H1 (cell line): ENCODE results near the gene NIPAL3. TPM values are rescaled to one million over a fixed set of nuclear protein-coding genes. Genes with fewer than 3 reads are reported as not detected.

ENCODE experiments used
- CTCF ChIA-PET: fragments of 300-600 bp; sonication (Branson Sonifier 250); formaldehyde crosslinking; loops from one replicate; lab custom pipeline; 2021; ENCODE audit not compliant: partially characterized antibody; lab: Charles Lee
- POLR2A ChIA-PET: fragments of 300-600 bp; sonication (Branson Sonifier 250); formaldehyde crosslinking; loops from one replicate; lab custom pipeline; 2021; ENCODE audit warnings: inconsistent platforms; ENCODE audit not compliant: partially characterized antibody; lab: Charles Lee
- DNase-seq, 2 experiments: peaks; one replicate each; pipeline versions ENCODE4 v3.0.0 to v3.0.0-alpha.2; 2010 to 2022; ENCODE audit warnings: low spot score in 2 of 2, low read depth in 1 of 2, mixed read lengths in 1 of 2
- FAIRE-seq: peaks from 2 replicates; lab custom pipeline; 2011; peaks lifted over from hg19 to GRCh38; lab: Jason Lieb, UNC
- H2AFZ ChIP-seq: 2 replicates; pipeline ENCODE4 v1.8.1; 2012; ENCODE audit warnings: low read length, inconsistent platforms
- H2AK5ac ChIP-seq: 2 replicates; pipeline ENCODE4 v1.6.1; 2013; ENCODE audit warnings: low read depth, low read length
- H2BK120ac ChIP-seq: replicated peaks from 2 replicates; pipeline ENCODE3; 2013; ENCODE audit warnings: low read depth, low read length, inconsistent platforms
- H2BK12ac ChIP-seq: 2 replicates; pipeline ENCODE4 v1.6.1; 2013; ENCODE audit warnings: low read depth, low read length
- H2BK15ac ChIP-seq: 2 replicates; pipeline ENCODE4 v1.6.1; 2013; ENCODE audit warnings: low read length
- H2BK20ac ChIP-seq: 2 replicates; pipeline ENCODE4 v1.6.1; 2013; ENCODE audit warnings: low read length
- H2BK5ac ChIP-seq: 2 replicates; pipeline ENCODE4 v1.6.1; 2013; ENCODE audit warnings: low read depth, low read length
- H3K14ac ChIP-seq: 2 replicates; pipeline ENCODE4 v1.6.1; 2013; ENCODE audit warnings: inconsistent platforms; ENCODE audit not compliant: insufficient read length
- H3K18ac ChIP-seq: 2 replicates; pipeline ENCODE4 v1.6.1; 2013; ENCODE audit warnings: low read length; ENCODE audit errors: extremely low read depth
- H3K23ac ChIP-seq: 2 replicates; pipeline ENCODE4 v1.6.1; 2013; ENCODE audit warnings: inconsistent platforms; ENCODE audit not compliant: insufficient read length
- H3K23me2 ChIP-seq: 2 replicates; pipeline ENCODE4 v1.6.1; 2013; ENCODE audit warnings: low read depth, low read length
- H3K27ac ChIP-seq: 2 replicates; pipeline ENCODE4 v1.6.1; 2011; ENCODE audit warnings: low read depth, low read length, inconsistent platforms
- H3K27me3 ChIP-seq, 4 experiments: replicated peaks in 1 of 4; 1 replicate in 1 of 4; 2 replicates in 3 of 4; pipeline versions ENCODE4 v1.6.1 to v1.8.1; 2011 to 2013; ENCODE audit warnings: low read length in 3 of 4, mild to moderate bottlenecking in 3 of 4, inconsistent platforms in 2 of 4, mixed read lengths in 2 of 4, moderate library complexity in 1 of 4; ENCODE audit not compliant: control insufficient read depth in 3 of 4, insufficient read depth in 3 of 4; ENCODE audit errors: extremely low read depth in 1 of 4
- H3K36me3 ChIP-seq, 4 experiments: 2 replicates each; pipeline versions ENCODE4 v1.6.1 to v1.8.1; 2011 to 2013; ENCODE audit warnings: mild to moderate bottlenecking in 4 of 4, low read length in 3 of 4, moderate library complexity in 2 of 4, control low read depth in 1 of 4, inconsistent platforms in 1 of 4; ENCODE audit not compliant: insufficient read depth in 4 of 4, control insufficient read depth in 2 of 4
- H3K4ac ChIP-seq: replicated peaks from 2 replicates; pipeline ENCODE3; 2013; ENCODE audit warnings: low read length, low read depth, mixed read lengths, inconsistent platforms; ENCODE audit not compliant: insufficient read length
- H3K4me1 ChIP-seq, 4 experiments: replicated peaks in 1 of 4; 1 replicate in 1 of 4; 2 replicates in 3 of 4; pipeline versions ENCODE4 v1.6.1 to v1.8.1; 2011 to 2013; ENCODE audit warnings: low read length in 3 of 4, inconsistent platforms in 2 of 4, mixed read lengths in 1 of 4; ENCODE audit not compliant: insufficient read depth in 4 of 4, control insufficient read depth in 3 of 4
- H3K4me2 ChIP-seq, 2 experiments: 2 replicates each; pipeline versions ENCODE4 v1.6.1 to v1.8.1; 2011 to 2013; ENCODE audit warnings: low read depth in 2 of 2, low read length in 2 of 2, control low read depth in 1 of 2, inconsistent platforms in 1 of 2, mild to moderate bottlenecking in 1 of 2; ENCODE audit not compliant: insufficient read depth in 1 of 2
- H3K4me3 ChIP-seq, 4 experiments: fragments of 200-600, 300-600 bp in 1 of 4; sonication (generic), shearing (Covaris generic), sonication (Bioruptor Twin) in 1 of 4; 2 replicates each; pipeline versions ENCODE4 v1.5.1 to v1.8.1; 2011 to 2016; ENCODE audit warnings: low read length in 4 of 4, low read depth in 3 of 4, control low read depth in 2 of 4, inconsistent platforms in 2 of 4, mild to moderate bottlenecking in 2 of 4, mixed read lengths in 1 of 4, moderate library complexity in 1 of 4; ENCODE audit not compliant: insufficient read depth in 2 of 4; ENCODE audit errors: extremely low read depth in 1 of 4
- H3K56ac ChIP-seq: replicated peaks from 2 replicates; pipeline ENCODE3; 2013; ENCODE audit warnings: low read depth, mild to moderate bottlenecking, mixed read lengths, low read length, inconsistent platforms; ENCODE audit not compliant: insufficient read length
- H3K79me1 ChIP-seq: 2 replicates; pipeline ENCODE4 v1.6.1; 2013; ENCODE audit warnings: low read depth, low read length, control low read depth
- H3K79me2 ChIP-seq, 2 experiments: 2 replicates each; pipeline versions ENCODE4 v1.6.1 to v1.8.1; 2012 to 2013; ENCODE audit warnings: low read length in 2 of 2, mild to moderate bottlenecking in 2 of 2, inconsistent platforms in 1 of 2; ENCODE audit not compliant: insufficient read depth in 2 of 2, control insufficient read depth in 1 of 2
- H3K9ac ChIP-seq, 4 experiments: replicated peaks in 1 of 4; 1 replicate in 1 of 4; 2 replicates in 3 of 4; pipeline versions ENCODE4 v1.6.1 to v1.8.1; 2011 to 2013; ENCODE audit warnings: low read depth in 3 of 4, low read length in 3 of 4, control low read depth in 2 of 4, mild to moderate bottlenecking in 2 of 4, moderate library complexity in 2 of 4, inconsistent platforms in 1 of 4; ENCODE audit errors: extremely low read depth in 1 of 4
- H3K9me3 ChIP-seq, 2 experiments: 2 replicates each; pipeline versions ENCODE4 v1.6.1 to v1.8.1; 2012 to 2013; ENCODE audit warnings: mild to moderate bottlenecking in 2 of 2, moderate library complexity in 2 of 2, control low read depth in 1 of 2, inconsistent platforms in 1 of 2, low read depth in 1 of 2, low read length in 1 of 2, mixed read lengths in 1 of 2; ENCODE audit not compliant: insufficient read depth in 2 of 2
- H4K20me1 ChIP-seq, 2 experiments: replicated peaks in 1 of 2; 2 replicates each; pipeline versions ENCODE3 to v1.8.1; 2011 to 2013; ENCODE audit warnings: inconsistent platforms in 2 of 2, low read length in 2 of 2, mild to moderate bottlenecking in 1 of 2; ENCODE audit not compliant: insufficient read depth in 2 of 2, control insufficient read depth in 1 of 2
- H4K5ac ChIP-seq: 2 replicates; pipeline ENCODE4 v1.6.1; 2013; ENCODE audit warnings: low read length, low read depth, mixed read lengths, inconsistent platforms; ENCODE audit not compliant: insufficient read length
- H4K8ac ChIP-seq: 2 replicates; pipeline ENCODE4 v1.8.0; 2013; ENCODE audit warnings: mild to moderate bottlenecking, moderate library complexity, low read length, inconsistent platforms; ENCODE audit not compliant: insufficient read depth; ENCODE audit errors: extremely low read depth
- H4K91ac ChIP-seq: replicated peaks from 2 replicates; pipeline ENCODE3; 2013; ENCODE audit warnings: low read length, mixed read lengths, inconsistent platforms; ENCODE audit not compliant: insufficient read length
- ASH2L ChIP-seq: fragments of 200-600, 300-600 bp; sonication (generic); IDR thresholded peaks from one replicate; pipeline ENCODE4 v1.7.1; 2017; ENCODE audit warnings: low read length
- GTF2F1 ChIP-seq: IDR thresholded peaks from 2 replicates; pipeline ENCODE4 v1.6.1; 2012; ENCODE audit warnings: low read depth, low read length, improper control_type of control experiment, borderline replicate concordance
- JUND ChIP-seq: IDR thresholded peaks from 2 replicates; pipeline ENCODE4 v1.6.1; 2011; ENCODE audit warnings: mild to moderate bottlenecking, improper control_type of control experiment, low read length
- NRF1 ChIP-seq: IDR thresholded peaks from 2 replicates; pipeline ENCODE4 v1.6.1; 2011; ENCODE audit warnings: mild to moderate bottlenecking, low read depth, low read length, improper control_type of control experiment
- POLR2A ChIP-seq, 2 experiments: IDR thresholded peaks; 1 replicate in 1 of 2; 2 replicates in 1 of 2; pipeline ENCODE4 v1.6.1; 2011; ENCODE audit warnings: low read depth in 2 of 2, low read length in 2 of 2, mild to moderate bottlenecking in 2 of 2; ENCODE audit errors: control extremely low read depth in 1 of 2
- POU5F1 ChIP-seq: IDR thresholded peaks from 2 replicates; pipeline ENCODE4 v1.6.1; 2011; ENCODE audit warnings: low read depth, mild to moderate bottlenecking, low read length, moderate library complexity
- TEAD4 ChIP-seq: IDR thresholded peaks from 2 replicates; pipeline ENCODE4 v1.6.1; 2012; ENCODE audit warnings: low read depth, low read length, inconsistent platforms, mixed read lengths
- YY1 ChIP-seq: IDR thresholded peaks from 2 replicates; pipeline ENCODE4 v1.6.1; 2011; ENCODE audit warnings: low read depth, mild to moderate bottlenecking, low read length
- WGBS, 2 experiments: shearing (Covaris generic) in 1 of 2; methylation state at CpG; one replicate each; pipeline versions ENCODE4 v1.1.6 to v1.1.7; 2013 to 2015; ENCODE audit warnings: low lambda C conversion rate in 2 of 2, mixed read lengths in 2 of 2, inconsistent platforms in 1 of 2, low coverage in 1 of 2, missing lambda C conversion rate in 1 of 2; ENCODE audit not compliant: insufficient replicate concordance in 2 of 2, insufficient coverage in 1 of 2, insufficient read length in 1 of 2; ENCODE audit errors: extremely low coverage in 1 of 2, missing lambda C conversion rate in 1 of 2; 5-methylcytosine and 5-hydroxymethylcytosine counted together
- polyA plus RNA-seq, 7 experiments: library from polyadenylated mRNA; depleted of rRNA in 3 of 7; stranded (reverse) in 5 of 7; unstranded in 2 of 7; fragments of >200 nt in 5 of 7; fragments of 200-250 nt in 2 of 7; gene quantifications; 1 replicate in 5 of 7; 2 replicates in 1 of 7; 4 replicates in 1 of 7; pipeline versions ENCODE4 v1.2.1 to v1.2.3, GENCODE V29; 2011 to 2013; ENCODE audit warnings: missing spikeins in 2 of 7, mixed read lengths in 2 of 7
- total RNA-seq: library from RNA; stranded (reverse); fragmentation: NEBNext Ultra II Directional; extraction: Animal tissue kit (Norgen Biotek cat#: 25700); gene quantifications from 2 replicates; pipeline ENCODE4 v1.2.1, GENCODE V29; 2021

NIPAL3 gene
- total and polyA plus RNA-seq, 2 of the 8 experiments (the other 6 are each of a cell fraction or from before 2014, with no cell fraction given), result 8.8 to 11.0 TPM

DNA sequence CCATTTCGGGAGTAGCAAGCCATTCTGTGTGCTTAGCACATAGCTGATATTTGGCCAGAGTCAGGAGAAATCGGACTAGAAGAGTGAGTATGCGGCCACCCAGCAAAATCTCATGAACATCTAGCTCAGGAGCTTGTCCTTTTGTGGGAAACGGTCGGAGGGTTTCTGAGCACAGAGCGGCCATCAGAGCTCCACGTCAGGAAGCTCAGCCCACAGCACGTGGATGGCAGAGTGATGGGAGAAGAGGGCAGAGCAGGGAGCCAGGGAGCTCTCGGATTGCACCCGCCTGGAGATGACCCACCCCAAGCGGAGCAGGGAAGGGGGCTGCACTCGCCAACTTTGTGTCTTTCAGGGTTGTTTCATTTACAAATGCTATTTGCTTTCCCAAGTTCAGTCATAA, 100.9 kb downstream of the NIPAL3 start:
- no peak overlapping the region for H3K56ac ChIP-seq
- H3K18ac ChIP-seq, result no peak overlapping the region
- H2BK5ac ChIP-seq, result no peak overlapping the region
- no peak overlapping the region for H3K9ac ChIP-seq
- no peak overlapping the region for H3K27ac ChIP-seq
- no peaks in the 10 kb centered on the region; a peak in 1 of 7 replicates for H3K4me1 ChIP-seq
- ChIA-PET POLR2A (interaction anchor here (1.2 kb wide), 1 partner anchor 12 kb away, joined by 3 read pairs; no protein-coding TSS in a partner anchor), CTCF (interaction anchor here (0.6 to 10.9 kb wide), 4 partner anchors 11 to 114 kb away, joined by 3 to 85 read pairs (median 4); no protein-coding TSS in a partner anchor)
- DNase-seq, result no peak
- 0 out of 2 replicates have a peak overlapping the region, but pooled peaks have one; percentile 9 for H2BK12ac ChIP-seq
- H2BK120ac ChIP-seq, result no peak overlapping the region
- TF ChIP-seq POLR2A (IDR thresholded peaks at IDR 0.05; ENCODE audit: control extremely low read depth in 1 of 2, low read depth in 2 of 2, low read length in 2 of 2) (no peak), POU5F1 (no peak), GTF2F1 (no peak), NRF1 (no peak), ASH2L (no peak), JUND (no peak), YY1 (no peak), TEAD4 (no peak)
- peaks cover 2% of the 10 kb centered on the region; the same call in 1 of the 2 replicates for H3K79me1 ChIP-seq
- H2BK15ac ChIP-seq, result no peak overlapping the region
- no peak overlapping the region for H2AFZ ChIP-seq
- no peak overlapping the region for H3K4ac ChIP-seq
- no peak overlapping the region for H4K5ac ChIP-seq
- H3K79me2 ChIP-seq, result no peaks in the 10 kb centered on the region; a peak in 2 of 4 replicates
- H4K91ac ChIP-seq, result no peak overlapping the region
- no peak overlapping the region for H3K4me2 ChIP-seq
- no peak overlapping the region for H2BK20ac ChIP-seq
- FAIRE-seq, result no peak
- 86% methylated on average over 12 of the region's 12 CpGs; no CpG with 5 or more reads in 1 of the 2 experiments for WGBS, 2 experiments
- H3K27me3 ChIP-seq, result no peaks in the 10 kb centered on the region
- H3K9me3 ChIP-seq, result no peaks in the 10 kb centered on the region
- no peak overlapping the region for H3K14ac ChIP-seq
- no peaks in the 10 kb centered on the region for H3K23me2 ChIP-seq
- H4K20me1 ChIP-seq, result no peaks in the 10 kb centered on the region
- H4K8ac ChIP-seq, result no peak overlapping the region
- no peak overlapping the region for H3K4me3 ChIP-seq
- H3K36me3 ChIP-seq, result no peaks in the 10 kb centered on the region
- H2AK5ac ChIP-seq, result no peak overlapping the region
- no peak overlapping the region for H3K23ac ChIP-seq
